ENCODE results near the gene MGAT5B. TPM values are rescaled to one million over a fixed set of nuclear protein-coding genes. Genes with fewer than 3 reads are reported as not detected.

MGAT5B gene
- total and polyA plus RNA-seq, 9 donors: 0.40 to 1.1 (median 0.87) TPM

GRCh38 chr17:76885894-76886290, 17.7 kb downstream of the MGAT5B start:
- Histone ChIP-seq H3K27ac (ENCODE audit: low read length) (no peak overlapping the region), H3K4me3 (ENCODE audit: low read length) (no peak overlapping the region), H3K9me3 (replicated peaks; ENCODE audit: control insufficient read depth, low read depth, low read length) (no peaks in the 10 kb centered on the region), H3K36me3 (ENCODE audit: control insufficient read depth, insufficient read depth, low read length) (no peaks in the 10 kb centered on the region), H3K27me3 (ENCODE audit: control insufficient read depth, insufficient read depth, low read length) (peaks cover 5% of the 10 kb centered on the region), H3K4me1 (ENCODE audit: control insufficient read depth, insufficient read depth, low read length) (no peaks in the 10 kb centered on the region)
- WGBS (ENCODE audit: insufficient coverage): no CpG with 5 or more reads among the region's 5 CpGs
- no peak for DNase-seq

GRCh38 chr17:76886395-76886794, 18.2 kb downstream of the MGAT5B start:
- WGBS (ENCODE audit: insufficient coverage): 58% methylated on average over 4 of the region's 5 CpGs
- no peak overlapping the region for H3K4me3 ChIP-seq (ENCODE audit: low read length)
- no peak overlapping the region for H3K27ac ChIP-seq (ENCODE audit: low read length)
- peaks cover 5% of the 10 kb centered on the region for H3K27me3 ChIP-seq (ENCODE audit: control insufficient read depth, insufficient read depth, low read length)
- H3K9me3 ChIP-seq (replicated peaks; ENCODE audit: control insufficient read depth, low read depth, low read length): no peaks in the 10 kb centered on the region
- no peaks in the 10 kb centered on the region for H3K4me1 ChIP-seq (ENCODE audit: control insufficient read depth, insufficient read depth, low read length)
- DNase-seq: no peak
- no peaks in the 10 kb centered on the region for H3K36me3 ChIP-seq (ENCODE audit: control insufficient read depth, insufficient read depth, low read length)

- H3K9me3 ChIP-seq (replicated peaks; ENCODE audit: control insufficient read depth, low read depth, low read length): no peaks in the 10 kb centered on the region
- peaks cover 5% of the 10 kb centered on the region for H3K27me3 ChIP-seq (ENCODE audit: control insufficient read depth, insufficient read depth, low read length)
- 69% methylated on average over 3 of the region's 6 CpGs for WGBS (ENCODE audit: insufficient coverage)
- H3K27ac ChIP-seq (ENCODE audit: low read length): no peak overlapping the region
- DNase-seq: no peak
- no peaks in the 10 kb centered on the region for H3K36me3 ChIP-seq (ENCODE audit: control insufficient read depth, insufficient read depth, low read length)
- no peak overlapping the region for H3K4me3 ChIP-seq (ENCODE audit: low read length)
- no peaks in the 10 kb centered on the region for H3K4me1 ChIP-seq (ENCODE audit: control insufficient read depth, insufficient read depth, low read length)
Measured at GRCh38 chr17:76887802-76888201, 19.6 kb downstream of the MGAT5B start.

GRCh38 chr17:76888661-76889060, 20.5 kb downstream of the MGAT5B start:
- H3K4me1 ChIP-seq (ENCODE audit: control insufficient read depth, insufficient read depth, low read length): no peaks in the 10 kb centered on the region
- H3K4me3 ChIP-seq (ENCODE audit: low read length): no peak overlapping the region
- peaks cover 5% of the 10 kb centered on the region for H3K27me3 ChIP-seq (ENCODE audit: control insufficient read depth, insufficient read depth, low read length)
- no peaks in the 10 kb centered on the region for H3K36me3 ChIP-seq (ENCODE audit: control insufficient read depth, insufficient read depth, low read length)
- H3K9me3 ChIP-seq (replicated peaks; ENCODE audit: control insufficient read depth, low read depth, low read length): no peaks in the 10 kb centered on the region
- WGBS (ENCODE audit: insufficient coverage): 54% methylated on average over 14 of the region's 14 CpGs
- DNase-seq: no peak
- H3K27ac ChIP-seq (ENCODE audit: low read length): no peak overlapping the region

DNA sequence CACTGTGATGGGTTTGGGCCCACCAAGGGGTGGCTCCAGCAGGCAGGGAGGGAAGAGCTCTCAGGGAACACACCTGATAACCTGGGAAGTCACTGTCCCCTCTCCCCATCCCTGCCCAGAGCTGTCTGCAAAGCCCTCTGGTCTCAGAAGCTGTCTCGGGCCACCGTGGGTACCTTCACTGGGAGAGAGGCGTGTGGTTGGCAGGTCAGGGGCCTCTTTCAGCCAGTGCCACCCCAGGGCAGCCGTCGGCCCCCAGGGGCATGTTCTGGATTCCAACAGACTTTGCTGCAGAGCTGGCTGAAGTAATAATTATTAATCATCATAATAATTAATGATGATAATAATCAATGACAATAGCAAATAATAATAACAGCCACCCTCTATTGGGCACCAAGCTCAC, 21.1 kb downstream of the MGAT5B start:
- no peak for DNase-seq
- H3K4me3 ChIP-seq (ENCODE audit: low read length): no peak overlapping the region
- no peaks in the 10 kb centered on the region for H3K36me3 ChIP-seq (ENCODE audit: control insufficient read depth, insufficient read depth, low read length)
- H3K27ac ChIP-seq (ENCODE audit: low read length): no peak overlapping the region
- H3K27me3 ChIP-seq (ENCODE audit: control insufficient read depth, insufficient read depth, low read length): peaks cover 5% of the 10 kb centered on the region
- no peaks in the 10 kb centered on the region for H3K9me3 ChIP-seq (replicated peaks; ENCODE audit: control insufficient read depth, low read depth, low read length)
- no peaks in the 10 kb centered on the region for H3K4me1 ChIP-seq (ENCODE audit: control insufficient read depth, insufficient read depth, low read length)
- WGBS (ENCODE audit: insufficient coverage): 92% methylated on average over 2 of the region's 5 CpGs

GRCh38 chr17:76892329-76892728, 24.1 kb downstream of the MGAT5B start:
- WGBS (ENCODE audit: insufficient coverage): 93% methylated on average over 10 of the region's 10 CpGs

DNA sequence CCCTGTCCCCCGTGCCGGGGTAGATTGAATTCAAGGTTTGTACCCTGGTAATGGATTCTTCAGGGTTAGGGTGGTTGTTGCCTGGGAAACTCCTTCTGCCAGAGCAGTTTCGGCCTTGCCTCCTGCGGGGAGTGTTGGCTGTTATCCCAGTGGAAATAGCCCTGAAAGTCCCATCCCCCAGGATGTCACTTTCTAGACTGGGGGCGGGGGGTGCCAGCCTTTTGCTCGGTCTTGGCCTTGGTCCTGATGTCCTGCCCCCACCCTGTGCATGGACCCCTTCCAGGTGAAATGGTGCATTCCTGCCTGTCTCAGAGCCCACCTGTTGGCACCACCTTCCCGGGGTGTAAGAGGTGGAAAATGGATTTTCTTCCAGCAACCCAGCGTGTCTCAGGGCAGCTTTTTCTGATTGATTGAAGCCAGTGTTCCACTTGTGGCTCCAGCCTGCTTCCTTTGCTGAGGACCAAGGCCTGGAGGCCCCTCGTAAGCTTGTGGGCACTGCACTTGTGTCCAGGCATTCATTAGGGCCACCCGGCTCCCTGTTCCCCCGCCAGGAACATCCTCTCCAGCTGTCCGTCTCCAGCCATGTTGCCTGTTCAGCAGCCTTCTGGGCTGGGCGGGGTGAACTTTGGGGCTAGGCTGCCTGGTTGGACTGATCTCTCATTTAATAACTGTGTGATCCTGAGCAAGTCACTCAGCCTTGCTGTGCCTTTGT, 25.6 kb downstream of the MGAT5B start:
- WGBS (ENCODE audit: insufficient coverage): 63% methylated on average over 12 of the region's 13 CpGs
- Histone ChIP-seq H3K9me3 (replicated peaks; ENCODE audit: control insufficient read depth, low read depth, low read length) (peaks cover 5% of the 10 kb centered on the region), H3K36me3 (ENCODE audit: control insufficient read depth, insufficient read depth, low read length) (no peaks in the 10 kb centered on the region), H3K27ac (ENCODE audit: low read length) (no peak overlapping the region), H3K27me3 (ENCODE audit: control insufficient read depth, insufficient read depth, low read length) (no peaks in the 10 kb centered on the region), H3K4me3 (ENCODE audit: low read length) (no peak overlapping the region), H3K4me1 (ENCODE audit: control insufficient read depth, insufficient read depth, low read length) (no peaks in the 10 kb centered on the region)
- no peak for DNase-seq

More at GRCh38 chr17:76892329-76892728, 24.1 kb downstream of the MGAT5B start:
- Histone ChIP-seq H3K4me3 (ENCODE audit: low read length) (no peak overlapping the region), H3K4me1 (ENCODE audit: control insufficient read depth, insufficient read depth, low read length) (no peaks in the 10 kb centered on the region), H3K27me3 (ENCODE audit: control insufficient read depth, insufficient read depth, low read length) (no peaks in the 10 kb centered on the region), H3K27ac (ENCODE audit: low read length) (no peak overlapping the region), H3K36me3 (ENCODE audit: control insufficient read depth, insufficient read depth, low read length) (no peaks in the 10 kb centered on the region), H3K9me3 (replicated peaks; ENCODE audit: control insufficient read depth, low read depth, low read length) (peaks cover 5% of the 10 kb centered on the region)
- DNase-seq: no peak

GRCh38 chr17:76894842-76895241, 26.6 kb downstream of the MGAT5B start:
- Histone ChIP-seq H3K36me3 (ENCODE audit: control insufficient read depth, insufficient read depth, low read length) (no peaks in the 10 kb centered on the region), H3K9me3 (replicated peaks; ENCODE audit: control insufficient read depth, low read depth, low read length) (peaks cover 5% of the 10 kb centered on the region), H3K27me3 (ENCODE audit: control insufficient read depth, insufficient read depth, low read length) (no peaks in the 10 kb centered on the region), H3K4me3 (ENCODE audit: low read length) (no peak overlapping the region), H3K4me1 (ENCODE audit: control insufficient read depth, insufficient read depth, low read length) (no peaks in the 10 kb centered on the region), H3K27ac (ENCODE audit: low read length) (no peak overlapping the region)
- no peak for DNase-seq
- WGBS (ENCODE audit: insufficient coverage): 97% methylated on average over 11 of the region's 11 CpGs

DNA sequence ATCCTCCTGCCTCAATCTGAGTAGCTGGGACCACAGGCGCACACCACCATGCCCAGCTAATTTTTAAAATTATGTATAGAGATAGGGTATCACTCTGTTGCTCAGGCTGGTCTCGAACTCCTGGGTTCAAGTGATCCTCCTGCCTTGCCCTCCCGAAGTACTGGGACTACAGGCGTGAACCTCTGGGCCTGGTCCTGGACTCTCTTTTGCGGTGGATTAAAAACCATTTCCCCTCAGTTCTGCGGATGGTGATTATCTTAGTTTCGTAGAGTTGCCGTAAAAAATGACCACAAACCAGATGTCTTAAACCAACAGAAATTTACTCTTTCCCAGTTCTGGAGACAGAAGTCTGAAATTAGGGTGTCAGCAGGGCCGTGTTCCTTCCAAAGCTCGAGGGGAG, 28.8 kb downstream of the MGAT5B start:
- Histone ChIP-seq H3K36me3 (ENCODE audit: control insufficient read depth, insufficient read depth, low read length) (no peaks in the 10 kb centered on the region), H3K4me3 (ENCODE audit: low read length) (no peak overlapping the region), H3K27ac (ENCODE audit: low read length) (no peak overlapping the region), H3K27me3 (ENCODE audit: control insufficient read depth, insufficient read depth, low read length) (no peaks in the 10 kb centered on the region), H3K9me3 (replicated peaks; ENCODE audit: control insufficient read depth, low read depth, low read length) (peaks cover 5% of the 10 kb centered on the region), H3K4me1 (ENCODE audit: control insufficient read depth, insufficient read depth, low read length) (no peaks in the 10 kb centered on the region)
- no peak for DNase-seq
- 68% methylated on average over 6 of the region's 10 CpGs for WGBS (ENCODE audit: insufficient coverage)

DNA sequence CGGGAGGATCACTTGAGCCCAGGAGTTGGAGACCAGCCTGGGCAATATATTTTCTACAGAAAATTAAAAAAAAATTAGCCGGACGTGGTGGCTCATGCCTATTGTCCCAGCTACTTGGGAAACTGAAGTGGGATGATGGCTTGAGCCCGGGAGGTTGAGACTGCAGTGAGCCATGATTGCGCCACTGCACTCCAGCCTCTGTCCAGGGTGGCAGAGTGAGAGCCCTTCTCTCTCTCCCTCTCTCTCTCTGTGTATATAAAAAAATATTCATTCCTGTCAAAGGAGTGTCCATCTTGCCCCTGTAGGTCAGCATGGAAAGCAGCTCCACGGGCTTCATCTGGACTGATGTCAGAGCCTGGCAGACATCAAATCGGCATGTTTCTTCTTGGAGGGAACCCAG, 31.2 kb downstream of the MGAT5B start:
- H3K27me3 ChIP-seq (ENCODE audit: control insufficient read depth, insufficient read depth, low read length): no peaks in the 10 kb centered on the region
- no peaks in the 10 kb centered on the region for H3K36me3 ChIP-seq (ENCODE audit: control insufficient read depth, insufficient read depth, low read length)
- H3K4me3 ChIP-seq (ENCODE audit: low read length): no peak overlapping the region
- no peaks in the 10 kb centered on the region for H3K4me1 ChIP-seq (ENCODE audit: control insufficient read depth, insufficient read depth, low read length)
- whole genome bisulfite sequencing (ENCODE audit: insufficient coverage): 80% methylated on average over 3 of the region's 7 CpGs
- H3K27ac ChIP-seq (ENCODE audit: low read length): no peak overlapping the region
- peaks cover 5% of the 10 kb centered on the region for H3K9me3 ChIP-seq (replicated peaks; ENCODE audit: control insufficient read depth, low read depth, low read length)
- no peak for DNase-seq

DNA sequence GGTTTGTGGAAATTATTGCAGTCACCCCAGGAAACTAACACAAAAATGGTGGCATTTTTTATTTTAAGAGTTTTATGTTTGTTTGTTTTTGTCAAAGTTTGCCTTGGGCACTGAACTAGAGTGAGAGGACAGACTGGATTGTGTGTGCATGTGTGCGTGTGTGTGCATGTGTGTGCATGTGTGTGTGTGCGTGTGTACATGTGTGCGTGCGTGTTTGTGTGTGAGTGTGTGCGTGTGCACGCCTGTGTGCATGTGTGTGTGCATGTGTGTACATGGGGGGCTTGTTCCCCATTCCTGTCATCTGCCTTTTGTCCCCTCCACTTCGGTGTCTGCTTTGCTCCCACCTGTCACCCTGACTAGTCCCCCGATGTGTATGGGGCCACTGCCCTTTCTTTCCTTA, 32.5 kb downstream of the MGAT5B start:
- Histone ChIP-seq H3K36me3 (ENCODE audit: control insufficient read depth, insufficient read depth, low read length) (no peaks in the 10 kb centered on the region), H3K27me3 (ENCODE audit: control insufficient read depth, insufficient read depth, low read length) (peaks cover 4% of the 10 kb centered on the region), H3K4me3 (ENCODE audit: low read length) (no peak overlapping the region), H3K9me3 (replicated peaks; ENCODE audit: control insufficient read depth, low read depth, low read length) (no peaks in the 10 kb centered on the region), H3K27ac (ENCODE audit: low read length) (no peak overlapping the region), H3K4me1 (ENCODE audit: control insufficient read depth, insufficient read depth, low read length) (no peaks in the 10 kb centered on the region)
- 82% methylated on average over 4 of the region's 8 CpGs for WGBS (ENCODE audit: insufficient coverage)
- DNase-seq: no peak
